OCI-LY1 (cell line): ENCODE results near the gene ZFPM1.

Experiments
- H2AFZ ChIP-seq: fragments of 200-600 bp; sonication (generic), shearing (Covaris generic); 2 replicates; pipeline ENCODE4 v1.6.0; 2014; ENCODE audit warnings: antibody characterized with exemption, mild to moderate bottlenecking, low read length
- H3F3A ChIP-seq: fragments of 200-600 bp; sonication (generic), shearing (Covaris generic); 2 replicates; pipeline ENCODE4 v1.6.0; 2014; ENCODE audit warnings: mild to moderate bottlenecking, antibody characterized with exemption, low read length, moderate library complexity; ENCODE audit not compliant: insufficient read depth
- H3K27ac ChIP-seq: fragments of 200-600 bp; sonication (generic); 2 replicates; pipeline ENCODE4 v1.5.1; 2014; ENCODE audit warnings: low read length, mixed run types, mild to moderate bottlenecking, low read depth; ENCODE audit not compliant: poor library complexity, severe bottlenecking
- H3K27me3 ChIP-seq: fragments of 200-600 bp; sonication (generic); 2 replicates; pipeline ENCODE4 v1.6.0; 2014; ENCODE audit warnings: antibody characterized with exemption, mild to moderate bottlenecking, low read length, moderate library complexity; ENCODE audit not compliant: insufficient read depth
- H3K36me3 ChIP-seq: fragments of 200-600 bp; sonication (generic); 2 replicates; pipeline ENCODE4 v1.6.1; 2014; ENCODE audit warnings: mild to moderate bottlenecking, antibody characterized with exemption, low read length, moderate library complexity, mixed read lengths; ENCODE audit not compliant: insufficient read depth
- H3K4me1 ChIP-seq: fragments of 200-600 bp; sonication (generic); 2 replicates; pipeline ENCODE4 v1.5.1; 2014; ENCODE audit warnings: mild to moderate bottlenecking, low read length, moderate library complexity; ENCODE audit not compliant: insufficient read depth, severe bottlenecking
- H3K4me2 ChIP-seq: fragments of 200-600 bp; sonication (generic), shearing (Covaris generic); 2 replicates; pipeline ENCODE4 v1.6.1; 2014; ENCODE audit warnings: low read length
- H3K4me3 ChIP-seq: fragments of 200-600 bp; sonication (generic); 2 replicates; pipeline ENCODE4 v1.5.1; 2014; ENCODE audit warnings: low read length, low read depth, mild to moderate bottlenecking, mixed read lengths; ENCODE audit not compliant: poor library complexity, severe bottlenecking
- H3K79me2 ChIP-seq: fragments of 200-600 bp; shearing (Covaris generic); 2 replicates; pipeline ENCODE4 v1.6.1; 2016; ENCODE audit warnings: mixed run types, low read length, mixed read lengths; ENCODE audit not compliant: insufficient read depth
- H3K9ac ChIP-seq: fragments of 200-600 bp; sonication (generic), shearing (Covaris generic); 2 replicates; pipeline ENCODE4 v1.6.1; 2014; ENCODE audit warnings: mild to moderate bottlenecking, low read length, mixed read lengths
- H3K9me2 ChIP-seq: fragments of 200-600 bp; sonication (generic), shearing (Covaris generic); 2 replicates; pipeline ENCODE4 v1.6.1; 2014; ENCODE audit warnings: low read depth, mild to moderate bottlenecking, low read length, mixed read lengths
- H3K9me3 ChIP-seq: fragments of 200-600 bp; shearing (Covaris generic); 2 replicates; pipeline ENCODE4 v1.6.1; 2014; ENCODE audit warnings: low read length, mixed read lengths
- H4K20me1 ChIP-seq: fragments of 200-600 bp; sonication (generic), shearing (Covaris generic); 2 replicates; pipeline ENCODE4 v1.6.0; 2016; ENCODE audit warnings: mild to moderate bottlenecking, low read length; ENCODE audit not compliant: insufficient read depth
- EZH2 ChIP-seq: fragments of 200-600 bp; sonication (generic), shearing (Covaris generic); IDR thresholded peaks from 2 replicates; pipeline ENCODE4 v1.8.0; 2017; ENCODE audit warnings: borderline replicate concordance, mixed run types, mild to moderate bottlenecking, antibody characterized with exemption, low read length, moderate library complexity, mixed read lengths
- TF ChIP-seq, protein P1 (sequence below): fragments of 200-600 bp; sonication (generic), shearing (Covaris generic); IDR thresholded peaks from 2 replicates; pipeline ENCODE4 v1.5.1; 2017; ENCODE audit warnings: mild to moderate bottlenecking, antibody characterized with exemption, low read length, moderate library complexity, mixed read lengths

ZFPM1 gene

DNA sequence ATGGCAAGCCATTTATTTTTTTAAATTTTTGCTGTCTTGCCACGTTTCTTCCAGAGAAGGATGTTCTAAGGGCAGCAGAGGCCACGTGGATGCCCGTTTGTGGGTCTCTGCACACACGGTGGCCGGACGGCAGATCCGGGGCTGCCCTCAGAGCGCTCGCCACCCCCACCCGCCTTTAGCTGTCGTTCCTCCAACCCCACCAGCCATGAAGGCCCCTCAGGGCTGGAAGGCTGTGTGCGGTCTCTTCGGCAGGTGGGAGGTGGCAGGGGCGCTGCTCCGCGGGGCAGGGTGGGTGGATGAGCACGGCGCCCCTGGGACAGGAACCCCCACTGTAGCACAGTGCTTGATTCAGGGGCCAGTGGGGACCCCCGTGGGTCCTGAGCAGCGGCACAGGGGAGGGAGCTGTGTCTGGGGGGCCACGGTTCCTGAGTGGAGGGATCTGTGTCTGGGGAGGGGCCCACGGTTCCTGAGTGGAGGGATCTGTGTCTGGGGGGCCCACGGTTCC lies 49.7 kb downstream of the ZFPM1 start:
- Histone ChIP-seq H3F3A (no peaks in the 10 kb centered on the region), H3K4me3 (no peak overlapping the region), H3K27ac (no peak overlapping the region), H3K4me1 (no peaks in the 10 kb centered on the region), H3K9me2 (no peaks in the 10 kb centered on the region), H3K9ac (no peak overlapping the region), H2AFZ (no peak overlapping the region), H3K9me3 (no peaks in the 10 kb centered on the region), H3K27me3 (peaks cover 10% of the 10 kb centered on the region; the same call in 1 of the 2 replicates), H3K79me2 (no peaks in the 10 kb centered on the region), H4K20me1 (no peaks in the 10 kb centered on the region), H3K36me3 (no peaks in the 10 kb centered on the region), H3K4me2 (no peak overlapping the region)
- TF ChIP-seq, protein P1, sequence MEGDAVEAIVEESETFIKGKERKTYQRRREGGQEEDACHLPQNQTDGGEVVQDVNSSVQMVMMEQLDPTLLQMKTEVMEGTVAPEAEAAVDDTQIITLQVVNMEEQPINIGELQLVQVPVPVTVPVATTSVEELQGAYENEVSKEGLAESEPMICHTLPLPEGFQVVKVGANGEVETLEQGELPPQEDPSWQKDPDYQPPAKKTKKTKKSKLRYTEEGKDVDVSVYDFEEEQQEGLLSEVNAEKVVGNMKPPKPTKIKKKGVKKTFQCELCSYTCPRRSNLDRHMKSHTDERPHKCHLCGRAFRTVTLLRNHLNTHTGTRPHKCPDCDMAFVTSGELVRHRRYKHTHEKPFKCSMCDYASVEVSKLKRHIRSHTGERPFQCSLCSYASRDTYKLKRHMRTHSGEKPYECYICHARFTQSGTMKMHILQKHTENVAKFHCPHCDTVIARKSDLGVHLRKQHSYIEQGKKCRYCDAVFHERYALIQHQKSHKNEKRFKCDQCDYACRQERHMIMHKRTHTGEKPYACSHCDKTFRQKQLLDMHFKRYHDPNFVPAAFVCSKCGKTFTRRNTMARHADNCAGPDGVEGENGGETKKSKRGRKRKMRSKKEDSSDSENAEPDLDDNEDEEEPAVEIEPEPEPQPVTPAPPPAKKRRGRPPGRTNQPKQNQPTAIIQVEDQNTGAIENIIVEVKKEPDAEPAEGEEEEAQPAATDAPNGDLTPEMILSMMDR, result no peak
- no peak for TF ChIP-seq EZH2

DNA sequence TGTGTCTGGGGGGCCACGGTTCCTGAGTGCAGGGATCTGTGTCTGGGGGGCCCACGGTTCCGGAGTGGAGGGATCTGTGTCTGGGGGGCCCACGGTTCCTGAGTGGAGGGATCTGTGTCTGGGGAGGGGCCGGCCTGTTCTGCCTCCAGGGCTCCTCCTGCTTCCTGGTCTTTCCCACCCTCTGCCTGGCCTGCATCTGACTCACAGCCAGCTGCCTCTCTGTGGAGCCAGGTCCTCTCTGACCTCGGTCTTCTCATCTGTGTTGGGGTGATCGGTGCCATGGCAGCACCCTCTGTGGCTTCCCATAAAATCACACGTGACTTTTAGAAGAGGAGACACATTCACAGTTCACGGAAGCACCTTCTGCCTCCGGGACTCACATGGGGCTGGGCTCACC lies 50.3 kb downstream of the ZFPM1 start:
- H3K9me2 ChIP-seq, result no peaks in the 10 kb centered on the region
- TF ChIP-seq EZH2, result no peak
- TF ChIP-seq, protein P1, result no peak
- no peaks in the 10 kb centered on the region for H3K79me2 ChIP-seq
- H3K36me3 ChIP-seq, result no peaks in the 10 kb centered on the region
- H3K9ac ChIP-seq, result no peak overlapping the region
- no peaks in the 10 kb centered on the region for H3K4me1 ChIP-seq
- H3F3A ChIP-seq, result no peaks in the 10 kb centered on the region
- H3K9me3 ChIP-seq, result no peaks in the 10 kb centered on the region
- no peak overlapping the region for H3K27ac ChIP-seq
- H3K4me2 ChIP-seq, result no peak overlapping the region
- H3K4me3 ChIP-seq, result no peak overlapping the region
- H4K20me1 ChIP-seq, result no peaks in the 10 kb centered on the region
- H3K27me3 ChIP-seq, result 0 out of 2 replicates have a peak, but pooled peaks cover 10% of the 10 kb centered on the region
- no peak overlapping the region for H2AFZ ChIP-seq

GRCh38 chr16:88503771-88504488 lies 50.9 kb downstream of the ZFPM1 start:
- H3K79me2 ChIP-seq, result no peaks in the 10 kb centered on the region
- H3K9me2 ChIP-seq, result no peaks in the 10 kb centered on the region
- H3K4me2 ChIP-seq, result no peak overlapping the region
- no peak overlapping the region for H2AFZ ChIP-seq
- no peak overlapping the region for H3K9ac ChIP-seq
- TF ChIP-seq, protein P1, result no peak
- TF ChIP-seq EZH2, result no peak
- H3K9me3 ChIP-seq, result no peaks in the 10 kb centered on the region
- no peak overlapping the region for H3K27ac ChIP-seq
- H3F3A ChIP-seq, result no peaks in the 10 kb centered on the region
- no peaks in the 10 kb centered on the region for H4K20me1 ChIP-seq
- no peaks in the 10 kb centered on the region for H3K4me1 ChIP-seq
- no peak overlapping the region for H3K4me3 ChIP-seq
- H3K27me3 ChIP-seq, result 0 out of 2 replicates have a peak, but pooled peaks cover 10% of the 10 kb centered on the region
- H3K36me3 ChIP-seq, result no peaks in the 10 kb centered on the region
